GM18951 (cell line): ENCODE results near the gene RAD51B.

Experiments
- POLR2A ChIP-seq: IDR thresholded peaks from 4 replicates; pipeline ENCODE4 v1.6.1; 2011; ENCODE audit warnings: mild to moderate bottlenecking; ENCODE audit not compliant: insufficient read length, insufficient read depth; ENCODE audit errors: extremely low read depth
- in situ Hi-C: fragments of 300-500 bp; cut with MboI; formaldehyde crosslinking; loops from one replicate; pipeline ENCODE4 v1.12.0; 2022; ENCODE audit warnings: low sequenced_read_pairs, mixed read lengths, inconsistent platforms; ENCODE audit not compliant: unreplicated experiment

The RAD51B gene

DNA sequence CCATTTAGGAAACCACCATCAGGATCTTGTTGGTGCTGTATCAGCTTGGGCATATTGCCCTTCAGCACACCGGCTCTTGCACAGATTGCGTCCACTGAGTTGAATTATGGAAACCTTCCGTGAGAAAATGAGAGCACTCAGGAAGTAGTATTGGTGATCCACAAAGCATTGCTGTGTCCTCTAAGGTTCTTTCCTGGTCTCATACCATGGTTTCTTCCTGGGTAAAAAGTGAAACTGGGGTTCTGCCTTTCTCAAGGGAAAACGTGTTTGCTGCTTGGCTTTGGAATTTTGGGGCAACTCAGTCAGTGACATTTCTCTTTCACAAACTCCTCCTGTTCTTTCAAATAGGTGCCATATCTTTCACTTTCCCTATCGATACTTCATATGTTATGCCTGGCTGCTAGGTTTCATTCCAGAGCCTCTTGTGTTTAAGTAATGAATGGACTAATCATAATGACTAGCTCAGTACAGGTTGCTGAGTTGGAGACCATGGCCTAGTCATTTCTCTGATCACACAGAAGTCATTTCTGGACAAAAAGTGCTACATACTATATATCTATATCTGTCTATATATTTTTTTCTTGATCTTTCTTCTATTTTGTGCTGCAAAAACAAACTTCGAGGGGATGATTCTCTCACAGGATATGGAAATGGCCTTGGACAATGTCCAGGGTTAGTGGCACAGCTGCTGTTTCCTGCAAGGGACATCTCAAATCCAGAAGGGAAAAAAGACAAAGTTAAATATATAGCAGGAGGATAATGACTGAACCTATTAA is 549.9 kb downstream of the RAD51B start:
- in situ Hi-C loops, result no loop called here
- no peak for TF ChIP-seq POLR2A

DNA sequence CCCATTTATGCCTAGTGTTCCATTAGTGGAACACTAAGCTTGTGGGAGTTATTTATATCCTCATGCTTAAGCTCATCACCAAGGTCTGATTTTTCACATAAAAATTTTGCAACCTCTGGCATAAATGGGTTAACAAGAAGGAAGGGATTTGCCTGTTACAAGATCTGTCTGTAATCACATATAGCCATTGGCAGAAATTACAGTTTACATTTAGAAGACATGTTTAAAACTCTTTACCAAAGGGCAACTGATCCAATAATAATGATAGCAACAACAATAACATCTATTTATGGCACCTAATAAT is 550.4 kb downstream of the RAD51B start:
- in situ Hi-C loops, result no loop called here
- TF ChIP-seq POLR2A, result no peak

DNA sequence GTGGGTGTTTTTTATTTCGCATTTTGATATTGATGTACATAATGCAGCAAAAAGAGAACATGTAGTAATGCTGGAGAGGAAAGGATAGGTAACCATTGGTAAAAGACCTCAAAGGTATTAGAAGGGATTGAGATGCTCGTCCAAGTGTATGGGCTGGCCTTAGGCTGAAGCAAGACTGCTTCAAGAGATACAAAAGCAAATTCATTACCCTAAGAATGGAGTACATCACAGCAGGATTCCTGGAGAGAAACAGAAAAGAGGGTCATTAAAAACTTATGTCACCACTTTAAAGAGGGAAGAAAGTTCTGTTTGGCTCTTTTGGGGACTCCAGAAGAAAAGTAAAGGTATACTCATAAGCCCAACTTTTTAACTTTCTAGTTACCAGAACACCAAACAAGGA is 552.8 kb downstream of the RAD51B start:
- in situ Hi-C loops, result no loop called here
- TF ChIP-seq POLR2A, result no peak

DNA sequence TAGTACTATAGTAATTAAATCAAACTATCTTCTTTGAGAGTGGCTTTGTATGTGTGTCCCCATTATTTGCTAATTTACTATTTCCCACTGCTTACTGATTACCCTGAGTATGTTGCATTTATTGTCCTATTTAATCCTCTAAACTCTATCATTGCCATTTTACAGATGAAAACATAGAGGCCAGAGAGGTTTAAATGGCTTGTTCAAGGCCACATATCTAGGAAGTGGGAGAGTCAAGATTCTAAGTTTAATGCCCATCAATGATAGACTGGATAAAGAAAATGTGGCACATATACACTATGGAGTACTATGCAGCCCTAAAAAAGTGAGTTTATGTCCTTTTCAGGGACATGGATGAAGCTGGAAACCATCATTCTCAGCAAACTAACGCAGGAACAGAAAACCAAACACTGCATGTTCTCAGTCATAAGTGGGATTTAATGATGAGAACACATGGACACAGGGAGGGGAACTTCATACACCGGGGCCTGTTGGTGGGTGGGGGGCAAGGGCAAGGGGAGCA is 553.6 kb downstream of the RAD51B start:
- TF ChIP-seq POLR2A, result no peak
- in situ Hi-C loops, result no loop called here

DNA sequence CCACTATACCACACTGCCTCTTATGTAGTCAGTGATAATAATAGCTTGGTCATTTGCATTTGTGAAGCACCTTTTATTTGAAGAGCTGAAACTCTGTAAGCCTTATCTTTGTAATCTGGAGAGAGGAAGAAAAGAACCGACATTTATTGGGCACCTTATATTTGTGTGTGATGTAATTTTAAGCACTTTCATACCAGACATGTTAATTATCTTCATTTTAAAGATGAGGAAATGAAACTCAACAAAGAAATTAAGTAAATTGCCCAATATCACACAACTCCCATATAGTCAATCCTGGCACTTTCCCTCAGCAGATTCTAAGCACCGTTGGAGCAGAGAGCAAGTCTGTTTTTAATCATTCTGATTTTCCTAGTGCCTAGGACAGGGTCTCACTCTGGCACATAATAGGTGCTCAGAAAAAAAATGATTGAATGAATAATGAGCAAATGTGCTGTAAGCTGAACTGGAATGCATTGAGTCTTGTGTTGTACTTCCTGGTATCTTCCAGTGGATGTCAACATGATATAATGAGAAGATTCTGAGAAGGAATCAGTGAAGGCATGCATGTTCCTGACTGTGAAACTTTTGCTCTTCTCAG is 554.4 kb downstream of the RAD51B start:
- no peak for TF ChIP-seq POLR2A
- in situ Hi-C loops, result no loop called here

DNA sequence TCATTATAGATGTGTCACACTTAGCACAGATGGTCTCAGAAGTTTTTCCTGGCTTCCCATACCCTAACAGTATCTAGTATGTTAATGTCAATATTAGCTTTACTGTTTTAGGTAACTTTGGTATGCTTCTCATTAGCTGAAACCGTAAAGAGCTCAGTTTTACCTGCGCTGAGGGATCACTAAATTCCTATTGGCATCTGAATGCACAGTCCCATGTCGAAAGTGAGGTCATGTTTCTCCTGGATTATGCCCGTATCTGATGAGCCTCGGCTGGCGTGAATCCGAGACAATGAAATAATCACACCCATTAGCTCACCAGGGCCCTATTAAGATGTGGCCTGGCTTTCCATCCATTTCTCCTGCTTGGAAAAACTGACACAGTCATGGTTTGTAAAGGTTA is 555.1 kb downstream of the RAD51B start:
- TF ChIP-seq POLR2A, result no peak

DNA sequence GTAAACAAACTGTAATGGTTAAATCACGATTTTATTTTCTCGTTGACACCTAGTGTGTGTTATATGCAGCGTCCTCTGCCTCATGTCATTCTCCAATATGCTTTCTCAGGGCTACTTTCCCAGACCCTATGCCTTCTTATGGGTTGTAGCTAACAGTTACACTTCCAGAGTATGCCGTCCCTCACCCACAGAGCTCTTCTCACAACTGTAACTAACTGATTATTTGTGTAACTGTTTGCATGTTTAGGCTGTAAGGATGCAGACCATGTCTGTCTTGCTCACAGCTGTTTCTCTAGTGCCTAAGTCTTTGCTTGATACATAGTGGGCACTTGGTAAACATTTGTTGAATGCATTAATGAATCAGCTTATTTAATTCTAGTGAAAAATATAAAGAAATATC is 555.8 kb downstream of the RAD51B start:
- in situ Hi-C loops, result no loop called here

More for the DNA sequence above, 555.1 kb downstream of the RAD51B start:
- in situ Hi-C loops, result no loop called here

DNA sequence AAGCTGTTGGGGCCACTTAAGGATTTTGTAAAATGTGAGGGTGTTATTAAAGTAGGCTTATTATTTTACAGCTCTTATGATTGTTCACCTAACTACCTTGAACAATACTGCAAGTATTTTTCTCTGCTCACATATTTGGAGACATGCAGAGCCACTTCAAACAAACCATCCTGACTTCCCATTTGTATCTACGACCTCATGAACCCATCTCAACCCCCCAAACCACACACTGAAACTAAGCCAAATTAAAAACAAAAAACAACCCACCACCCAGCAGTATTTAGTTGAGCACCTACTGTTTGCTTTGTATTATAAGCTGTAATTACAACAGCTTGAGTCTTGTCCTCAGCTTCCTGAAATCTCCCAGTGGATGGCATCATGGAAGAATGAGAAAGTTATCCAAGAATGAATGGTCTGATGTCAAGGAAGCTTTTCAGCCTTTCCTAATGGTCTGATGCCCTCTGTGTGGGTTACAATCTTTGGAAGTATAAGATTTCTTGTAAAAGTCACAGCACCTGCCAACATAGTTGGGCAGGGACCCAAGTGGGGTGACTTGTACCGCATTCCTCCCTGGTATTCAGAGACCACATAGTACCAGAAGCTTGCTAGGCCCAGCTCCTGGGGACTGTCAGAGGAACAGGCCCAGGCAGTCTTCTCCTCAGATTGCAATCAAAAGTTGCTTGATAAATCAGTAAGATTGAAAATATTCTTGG is 556.6 kb downstream of the RAD51B start:
- in situ Hi-C loops, result no loop called here
- TF ChIP-seq POLR2A, result no peak

More for the DNA sequence above, 555.8 kb downstream of the RAD51B start:
- no peak for TF ChIP-seq POLR2A

DNA sequence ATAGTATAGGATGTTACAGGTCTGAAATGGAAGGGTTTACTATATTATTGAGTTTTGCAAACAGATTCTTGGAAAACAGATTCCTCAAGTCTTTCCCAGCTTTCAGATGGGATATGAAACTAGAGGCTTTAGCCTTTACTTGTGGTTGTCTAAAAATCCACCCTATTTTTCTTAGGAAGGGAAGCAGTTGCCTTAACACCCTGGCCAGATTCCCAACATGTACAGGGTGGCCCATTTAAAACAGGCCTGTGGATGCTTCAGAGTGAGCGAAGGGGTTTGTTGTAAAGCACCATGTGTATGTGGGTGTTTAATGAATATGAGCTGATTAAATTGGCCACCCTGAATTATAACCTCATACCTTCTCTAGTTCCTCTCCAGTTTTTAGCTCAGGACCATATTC is 557.4 kb downstream of the RAD51B start:
- in situ Hi-C loops, result no loop called here
- TF ChIP-seq POLR2A, result no peak

DNA sequence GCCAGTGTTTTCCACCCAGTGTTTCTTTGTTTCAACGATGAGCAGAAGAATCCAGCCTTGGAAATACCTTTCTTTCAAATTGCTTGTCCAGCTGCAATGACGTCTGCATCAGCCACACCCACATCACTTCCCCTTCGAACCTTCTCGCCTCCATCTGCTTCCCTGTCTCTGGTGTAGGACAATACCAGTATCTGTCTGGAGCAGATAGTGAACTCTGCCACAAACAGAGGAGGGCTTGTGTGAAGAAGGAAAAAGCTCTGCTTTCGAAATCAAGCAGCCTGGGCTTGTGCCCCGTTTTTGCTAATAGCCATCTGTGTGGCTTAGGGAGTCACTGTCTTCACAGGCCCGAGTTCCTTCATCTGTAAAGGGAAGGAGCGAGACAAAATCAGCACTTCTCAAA is 557.9 kb downstream of the RAD51B start:
- in situ Hi-C loops, result no loop called here
- no peak for TF ChIP-seq POLR2A

DNA sequence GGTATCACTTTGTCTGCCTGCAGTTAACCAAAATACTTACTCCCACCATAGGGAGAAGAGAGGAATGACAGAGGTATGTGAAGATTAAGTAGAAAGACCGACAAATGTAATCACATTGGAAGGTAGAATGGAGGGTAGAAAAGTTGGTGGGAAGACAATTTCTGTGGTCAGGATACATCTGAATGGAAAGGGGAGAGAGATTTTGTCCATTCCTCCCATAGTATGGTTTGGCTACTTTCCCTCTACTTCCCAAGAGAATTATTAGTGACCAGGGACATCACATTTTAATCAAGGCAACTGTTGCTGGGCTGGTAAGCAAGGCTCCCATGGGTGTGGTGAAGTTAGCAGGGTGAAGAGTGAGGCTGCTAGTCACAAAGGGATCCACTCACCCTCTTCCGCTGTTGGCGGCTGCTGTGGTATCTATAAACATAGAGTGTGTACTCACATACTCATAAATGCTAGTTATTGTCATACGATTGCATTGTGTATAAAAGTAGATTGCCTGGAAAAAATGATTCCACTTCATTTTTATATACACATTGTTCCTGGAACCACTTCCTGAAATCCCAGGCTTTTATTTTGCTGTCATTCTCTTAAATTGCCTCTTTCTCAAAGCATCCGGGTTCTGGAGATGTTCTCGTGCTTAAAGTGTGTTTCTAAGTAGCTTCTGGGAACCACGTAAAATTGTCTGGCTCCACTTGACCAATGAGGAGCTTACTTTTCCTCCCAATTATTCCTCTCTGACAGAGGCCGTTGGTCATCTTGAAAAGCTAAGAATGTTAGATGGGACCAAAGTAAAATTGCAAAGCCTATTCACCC is 560.1 kb downstream of the RAD51B start:
- no peak for TF ChIP-seq POLR2A

DNA sequence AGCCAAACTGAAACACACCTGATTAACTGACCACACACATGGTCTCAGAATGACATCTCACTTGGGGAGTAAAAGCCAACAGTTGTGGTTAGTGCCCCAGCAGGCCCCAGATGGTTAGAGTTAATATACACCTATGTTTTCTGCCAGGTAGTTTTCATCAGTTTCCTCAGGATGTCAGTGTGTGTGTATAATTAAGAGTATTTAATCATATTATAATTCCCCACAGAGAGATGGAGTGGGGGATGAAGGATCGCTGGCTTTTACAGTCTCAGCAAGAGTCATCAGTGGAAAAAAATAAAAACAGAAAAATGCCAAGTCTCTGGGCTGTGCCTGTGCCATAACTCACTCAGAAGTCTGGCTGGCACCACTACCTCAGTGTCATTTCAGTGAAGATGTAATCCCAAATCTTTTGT is 560.8 kb downstream of the RAD51B start:
- no peak for TF ChIP-seq POLR2A
- in situ Hi-C loops, result no loop called here

More for the DNA sequence above, 560.1 kb downstream of the RAD51B start:
- in situ Hi-C loops, result no loop called here

DNA sequence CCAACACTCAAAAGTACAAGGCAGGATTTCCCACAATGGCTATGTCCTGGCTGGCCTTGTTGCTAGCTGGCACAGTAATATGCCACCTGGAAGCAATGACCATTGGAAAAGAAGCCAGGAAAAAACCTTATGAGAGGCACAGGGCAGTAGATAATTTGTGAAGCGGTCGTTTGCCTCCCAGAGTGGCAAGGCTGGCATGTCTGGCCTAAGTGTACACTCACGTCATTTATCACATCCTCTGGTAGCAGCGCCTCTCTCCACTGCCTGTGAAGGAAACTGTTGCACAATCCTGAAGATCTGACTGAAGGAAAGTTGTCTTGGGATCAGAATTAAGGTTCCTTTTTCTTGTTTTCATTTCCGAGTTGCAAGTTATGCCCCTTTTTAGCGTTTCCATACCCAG is 564.8 kb downstream of the RAD51B start:
- no peak for TF ChIP-seq POLR2A
- in situ Hi-C loops, result no loop called here
